Non-pigmented ciliary epithelial cell (primary cell): ENCODE results near the gene PIRT.

Experiments
- DNase-seq: peaks from one replicate; pipeline ENCODE4 v3.0.0-alpha.2; 2010; ENCODE audit warnings: low read depth

The PIRT gene

GRCh38 chr17:10821054-10821453 is 16.8 kb downstream of the PIRT start:
- DNase-seq, result no peak

GRCh38 chr17:10815319-10815718 is 22.6 kb downstream of the PIRT start:
- no peak for DNase-seq

- no peak for DNase-seq
Measured at GRCh38 chr17:10814075-10814474, 23.8 kb downstream of the PIRT start.

GRCh38 chr17:10812674-10813073 is 25.2 kb downstream of the PIRT start:
- DNase-seq, result no peak

- no peak for DNase-seq
Measured at GRCh38 chr17:10809605-10810004, 28.3 kb downstream of the PIRT start.

- DNase-seq, result no peak
Measured at GRCh38 chr17:10807704-10808128, 30.2 kb downstream of the PIRT start.

GRCh38 chr17:10806545-10807262 is 31.2 kb downstream of the PIRT start:
- DNase-seq, result no peak

- no peak for DNase-seq
Measured at GRCh38 chr17:10805911-10806310, 32.0 kb downstream of the PIRT start.

GRCh38 chr17:10804546-10804945 is 33.3 kb downstream of the PIRT start:
- DNase-seq, result no peak

- DNase-seq, result no peak
Measured at GRCh38 chr17:10803830-10804475, 33.9 kb downstream of the PIRT start, which contains the start of gene TMEM238L. Gene TMEM238L (minus strand): TSS chr17:10804099. CDS start chr17:10803963, 136 bp downstream.

- no peak for DNase-seq
Measured at GRCh38 chr17:10803350-10803749, 34.5 kb downstream of the PIRT start.

GRCh38 chr17:10802496-10803284 is 35.2 kb downstream of the PIRT start:
- DNase-seq, result no peak

GRCh38 chr17:10799407-10799806 is 38.5 kb downstream of the PIRT start:
- no peak for DNase-seq

- DNase-seq, result no peak
Measured at GRCh38 chr17:10798910-10799309, 39.0 kb downstream of the PIRT start.

- no peak for DNase-seq
Measured at GRCh38 chr17:10798332-10798749, 39.5 kb downstream of the PIRT start.

- no peak for DNase-seq
Measured at GRCh38 chr17:10797476-10798328, 40.2 kb downstream of the PIRT start.

GRCh38 chr17:10793816-10794215 is 44.1 kb downstream of the PIRT start:
- no peak for DNase-seq

GRCh38 chr17:10793256-10793655 is 44.6 kb downstream of the PIRT start:
- no peak for DNase-seq

GRCh38 chr17:10792151-10792550 is 45.7 kb downstream of the PIRT start:
- no peak for DNase-seq

- no peak for DNase-seq
Measured at GRCh38 chr17:10790491-10791401, 47.1 kb downstream of the PIRT start.
